ENCODE results near the gene EXTL1. TPM values are rescaled to one million over a fixed set of nuclear protein-coding genes. Genes with fewer than 3 reads are reported as not detected.

Gene EXTL1
- total and polyA plus RNA-seq, 2 of the 4 experiments (the other 2 are of a cell fraction): 0.90 to 5.2 TPM

- in situ Hi-C loops (cut with MboI; ENCODE audit: low sequenced_read_pairs): loop anchor here (10.0 kb wide), 1 partner anchor 165 kb away; no protein-coding TSS in a partner anchor
- no TSS peak for BruUV-seq (replicated peaks)
Measured at GRCh38 chr1:25990251-25990650, 31.3 kb upstream of the EXTL1 start.

More at GRCh38 chr1:25990251-25990650, 31.3 kb upstream of the EXTL1 start:
- ChIA-PET POLR2A (ENCODE audit: unreplicated experiment) (no interaction called here), CTCF (interaction anchor here (1.0 kb wide), 1 partner anchor 94 kb away, joined by 4 read pairs; no protein-coding TSS in a partner anchor)
- Histone ChIP-seq H3K18ac (ENCODE audit: low read depth, low read length) (no peak overlapping the region), H3K27ac (ENCODE audit: insufficient read depth, low read length) (no peak overlapping the region), H3K36me3 (ENCODE audit: control insufficient read depth, insufficient read depth, low read length) (peaks cover 10% of the 10 kb centered on the region), H2BK120ac (ENCODE audit: low read depth, low read length) (no peak overlapping the region), H3K9me3 (ENCODE audit: control insufficient read depth, insufficient read depth, low read length) (no peaks in the 10 kb centered on the region), H2AK9ac (replicated peaks; ENCODE audit: low read depth, low read length, poor library complexity) (no peak overlapping the region), H4K20me1 (ENCODE audit: insufficient read depth, low read length) (no peaks in the 10 kb centered on the region), H3K14ac (replicated peaks; ENCODE audit: low read depth, low read length) (no peak overlapping the region), H2BK20ac (ENCODE audit: low read depth, low read length) (no peak overlapping the region), H3K4me2 (ENCODE audit: low read depth, low read length) (no peak overlapping the region), H3K56ac (ENCODE audit: extremely low read depth, insufficient read depth, low read length) (no peak overlapping the region), H3K4ac (ENCODE audit: low read depth, low read length) (no peak overlapping the region), H2AK5ac (ENCODE audit: low read depth, low read length) (no peak overlapping the region), H3K79me1 (ENCODE audit: low read depth in 1 of 2, low read length in 2 of 2) (peaks cover 10 to 26% of the 10 kb centered on the region in 2 experiments; a peak in 3 of 4 replicates), H3K9ac (ENCODE audit: low read depth, low read length) (no peak overlapping the region), H4K8ac (ENCODE audit: low read depth in 2 of 2, low read length in 2 of 2) (no peak overlapping the region), H2BK15ac (ENCODE audit: low read depth, low read length) (no peak overlapping the region), H3K4me1 (ENCODE audit: control insufficient read depth, insufficient read depth, low read length) (peaks cover 10% of the 10 kb centered on the region), H3K27me3 (ENCODE audit: control insufficient read depth, insufficient read depth, low read length) (no peaks in the 10 kb centered on the region), H2AFZ (replicated peaks; ENCODE audit: low read length, poor library complexity) (no peak overlapping the region), H2BK5ac (ENCODE audit: low read depth, low read length, poor library complexity, severe bottlenecking) (no peak overlapping the region), H3K4me3 (ENCODE audit: insufficient read depth, low read depth, low read length) (no peak overlapping the region), H4K5ac (ENCODE audit: low read depth, low read length) (no peak overlapping the region), H3K9me1 (ENCODE audit: insufficient read depth, low read length) (peaks cover 12% of the 10 kb centered on the region), H3K23ac (ENCODE audit: low read depth, low read length) (no peak overlapping the region), H4K91ac (ENCODE audit: insufficient read depth, low read depth, low read length) (no peak overlapping the region)
- WGBS, 2 experiments (ENCODE audit: extremely low coverage in 2 of 2, insufficient read length in 1 of 2): no CpG with 5 or more reads among the region's 6 CpGs
- intact Hi-C loops (cut with micrococcal nuclease) (loop anchor here (5.0 kb wide), 1 partner anchor 43 kb away; no protein-coding TSS in a partner anchor), dilution Hi-C loops (cut with HindIII; ENCODE audit: low sequenced_read_pairs, unreplicated experiment) (no loop called here)
- DNase-seq (no peak), ATAC-seq (ENCODE audit: low read depth) (no peak)
- TF ChIP-seq NFE2L2 (IDR thresholded peaks at IDR 0.05; ENCODE audit: low read depth, low read length): no peak

Measured in IMR-90 (cell line).